Loucy (cell line): ENCODE measurements around the gene KLHL33.

Experiments used
- EZH2phosphoT487 ChIP-seq: fragments of 200-600 bp; IDR thresholded peaks from 2 replicates; pipeline ENCODE4 v1.6.1; 2018; ENCODE audit warnings: antibody characterized with exemption, mild to moderate bottlenecking, moderate library complexity, borderline replicate concordance
- TF ChIP-seq, protein P1 (sequence below): fragments of 200-600 bp; sonication (generic); conservative IDR thresholded peaks from 2 replicates; pipeline ENCODE4 v1.5.1; 2014; ENCODE audit warnings: mild to moderate bottlenecking, antibody characterized with exemption, low read length

DNA sequence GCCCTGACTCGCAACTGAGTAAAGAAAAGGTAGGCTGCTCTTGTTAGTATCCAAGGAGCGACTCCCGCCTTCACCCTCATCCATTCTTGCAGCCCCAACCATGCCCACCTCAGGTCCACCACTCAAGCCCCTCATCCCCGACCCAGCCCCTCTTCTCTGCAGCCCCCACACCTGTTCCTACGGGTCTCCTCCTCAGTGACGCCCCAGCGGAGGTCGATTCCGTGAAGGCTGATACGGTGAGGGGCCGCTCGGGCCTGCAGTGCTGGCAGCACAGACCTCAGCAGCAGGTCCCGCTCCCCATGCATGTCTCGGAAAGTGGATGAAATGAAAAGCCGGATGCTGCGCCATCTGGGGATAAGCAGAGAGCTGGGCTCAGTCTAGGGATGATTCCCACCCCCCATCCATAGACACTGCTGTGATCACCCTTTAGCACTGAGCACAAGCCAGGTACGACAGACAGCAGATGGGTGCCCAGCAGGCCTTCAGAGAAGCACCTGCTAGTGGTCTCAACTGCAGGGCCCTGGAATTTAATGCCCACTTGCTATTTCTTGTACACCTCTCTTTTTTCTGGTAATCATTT lies 49.6 kb downstream of the KLHL33 start:
- TF ChIP-seq, protein P1, sequence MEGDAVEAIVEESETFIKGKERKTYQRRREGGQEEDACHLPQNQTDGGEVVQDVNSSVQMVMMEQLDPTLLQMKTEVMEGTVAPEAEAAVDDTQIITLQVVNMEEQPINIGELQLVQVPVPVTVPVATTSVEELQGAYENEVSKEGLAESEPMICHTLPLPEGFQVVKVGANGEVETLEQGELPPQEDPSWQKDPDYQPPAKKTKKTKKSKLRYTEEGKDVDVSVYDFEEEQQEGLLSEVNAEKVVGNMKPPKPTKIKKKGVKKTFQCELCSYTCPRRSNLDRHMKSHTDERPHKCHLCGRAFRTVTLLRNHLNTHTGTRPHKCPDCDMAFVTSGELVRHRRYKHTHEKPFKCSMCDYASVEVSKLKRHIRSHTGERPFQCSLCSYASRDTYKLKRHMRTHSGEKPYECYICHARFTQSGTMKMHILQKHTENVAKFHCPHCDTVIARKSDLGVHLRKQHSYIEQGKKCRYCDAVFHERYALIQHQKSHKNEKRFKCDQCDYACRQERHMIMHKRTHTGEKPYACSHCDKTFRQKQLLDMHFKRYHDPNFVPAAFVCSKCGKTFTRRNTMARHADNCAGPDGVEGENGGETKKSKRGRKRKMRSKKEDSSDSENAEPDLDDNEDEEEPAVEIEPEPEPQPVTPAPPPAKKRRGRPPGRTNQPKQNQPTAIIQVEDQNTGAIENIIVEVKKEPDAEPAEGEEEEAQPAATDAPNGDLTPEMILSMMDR = no peak
- no peak for TF ChIP-seq EZH2phosphoT487
